HFF-Myc (cell line): Measurements from ENCODE around the gene MMP13.
"Not testable (repeated sequence)": the region's sequence is repeated elsewhere in the genome, so short reads cannot be mapped to it uniquely, and the experiment has no call there.

Source experiments
- DNase-seq: peaks from one replicate; pipeline ENCODE4 v3.0.0-alpha.2; 2011; ENCODE audit warnings: low read depth; ENCODE audit errors: extremely low read depth
- H3K4me3 ChIP-seq: replicated peaks from 2 replicates; pipeline ENCODE4 v1.5.1; 2011; ENCODE audit warnings: low read depth, mild to moderate bottlenecking, control low read depth, low read length
- CTCF ChIP-seq: IDR thresholded peaks from 2 replicates; pipeline ENCODE4 v1.5.1; 2012; ENCODE audit warnings: mild to moderate bottlenecking, low read depth, low read length, control low read depth; ENCODE audit errors: missing control alignments

MMP13 gene

GRCh38 chr11:102912482-102912830, 43.1 kb downstream of the MMP13 start:
- TF ChIP-seq CTCF: no peak
- no peak overlapping the region for H3K4me3 ChIP-seq
- no peak for DNase-seq

- no peak for TF ChIP-seq CTCF
- no peak for DNase-seq
- no peak overlapping the region for H3K4me3 ChIP-seq
Measured at GRCh38 chr11:102911758-102912481, 43.6 kb downstream of the MMP13 start.

GRCh38 chr11:102905848-102906247, 49.7 kb downstream of the MMP13 start:
- H3K4me3 ChIP-seq, DNase-seq: not testable (repeated sequence)

- DNase-seq, H3K4me3 ChIP-seq: not testable (repeated sequence)
Measured at GRCh38 chr11:102903895-102904294, 51.6 kb downstream of the MMP13 start.

GRCh38 chr11:102900346-102900745, 55.2 kb downstream of the MMP13 start:
- no peak for TF ChIP-seq CTCF
- no peak for DNase-seq
- H3K4me3 ChIP-seq: no peak overlapping the region
